GM12875 (cell line): Measurements from ENCODE around the gene CARD9.

Source experiments
- H3K4me3 ChIP-seq: one replicate; pipeline ENCODE4 v1.5.1; 2011; ENCODE audit warnings: low read depth, low read length, control low read depth
- CTCF ChIP-seq: IDR thresholded peaks from 2 replicates; pipeline ENCODE4 v1.5.1; 2011; ENCODE audit warnings: low read depth, mild to moderate bottlenecking, control low read depth, inconsistent platforms, low read length, moderate library complexity, borderline replicate concordance; ENCODE audit not compliant: insufficient read depth

Gene CARD9

DNA sequence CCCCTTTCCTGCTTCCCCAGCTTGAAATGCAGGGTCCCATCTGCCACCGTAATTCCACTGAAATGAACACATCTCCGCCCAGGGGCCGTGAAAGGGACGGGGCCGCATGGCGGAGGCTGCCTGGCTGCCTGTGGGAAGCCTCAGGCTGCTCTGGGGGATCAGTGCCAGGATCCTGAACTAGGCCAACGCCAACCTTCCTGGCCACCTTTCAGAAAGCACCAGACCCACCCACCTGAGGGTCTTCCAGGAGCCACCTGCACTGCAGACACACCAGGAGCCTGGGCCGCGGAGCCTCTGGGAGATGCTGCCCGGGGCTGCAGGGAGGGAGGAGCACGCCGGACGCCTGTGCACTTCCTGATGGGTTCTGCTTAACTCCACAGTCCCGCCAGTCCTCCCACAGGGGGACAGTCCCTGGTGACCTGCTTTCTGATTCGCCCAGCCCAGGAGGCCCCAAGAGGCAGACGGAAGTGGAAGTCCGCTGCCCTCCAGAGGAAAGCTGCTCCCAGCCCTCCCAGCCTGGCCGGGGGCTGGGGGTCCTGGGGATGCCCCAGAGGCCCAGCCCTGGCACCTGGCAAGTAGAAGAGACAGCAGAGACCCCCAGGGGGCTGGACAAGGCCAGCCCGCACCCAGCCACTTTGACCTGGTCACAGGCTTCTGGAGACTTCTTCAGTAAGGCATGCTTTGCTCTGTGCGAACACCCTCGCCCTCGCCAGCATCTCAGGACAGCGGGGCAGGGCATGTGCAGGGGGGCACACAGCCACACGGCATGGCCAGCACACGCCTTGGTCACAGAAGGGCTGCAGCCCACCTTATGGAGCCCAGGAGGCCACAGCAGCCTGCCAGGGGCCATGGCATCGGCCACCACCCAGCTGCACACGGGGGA, at the start of gene CARD9:
CARD9 (minus strand) TSS at position 370 of the 883 bp plus-strand sequence. CDS start 1,591 bp downstream, outside the sequence.
- TF ChIP-seq CTCF = no peak
- no peak within 1 kb of the TSS for H3K4me3 ChIP-seq

DNA sequence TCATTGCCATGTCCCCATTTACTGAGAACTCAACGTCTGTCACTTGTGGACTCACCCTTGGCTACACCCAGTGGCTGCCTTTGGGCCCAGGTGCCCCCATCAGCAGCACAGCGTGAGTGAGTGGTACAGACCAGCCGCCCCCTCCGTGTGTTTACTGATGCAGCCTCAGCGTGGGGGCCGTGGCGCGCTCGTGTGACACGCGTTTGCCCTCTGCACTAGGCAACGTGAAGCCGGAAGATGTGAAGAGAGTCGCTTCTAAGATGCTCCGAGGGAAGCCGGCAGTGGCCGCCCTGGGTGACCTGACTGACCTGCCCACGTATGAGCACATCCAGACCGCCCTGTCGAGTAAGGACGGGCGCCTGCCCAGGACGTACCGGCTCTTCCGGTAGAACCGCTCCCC, 49.4 kb upstream of the CARD9 start:
- H3K4me3 ChIP-seq = no peak overlapping the region
- TF ChIP-seq CTCF = no peak

DNA sequence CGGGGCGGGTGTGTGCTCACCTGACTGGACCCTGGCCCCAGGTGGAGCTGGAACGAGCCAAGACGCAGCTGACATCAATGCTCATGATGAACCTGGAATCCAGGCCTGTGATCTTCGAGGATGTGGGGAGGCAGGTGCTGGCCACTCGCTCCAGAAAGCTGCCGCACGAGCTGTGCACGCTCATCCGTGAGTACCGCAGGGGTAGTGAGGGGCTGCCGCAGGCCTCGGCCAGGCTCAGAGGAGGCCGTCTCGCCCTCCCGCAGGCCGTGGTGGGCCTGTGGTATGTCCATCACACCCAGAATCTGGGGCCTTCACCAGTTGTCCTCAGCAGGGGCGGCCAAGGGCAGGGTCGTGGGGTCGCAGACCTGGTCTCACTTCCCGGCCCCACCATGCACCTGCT, 48.3 kb upstream of the CARD9 start:
- TF ChIP-seq CTCF = no peak
- no peak overlapping the region for H3K4me3 ChIP-seq

DNA sequence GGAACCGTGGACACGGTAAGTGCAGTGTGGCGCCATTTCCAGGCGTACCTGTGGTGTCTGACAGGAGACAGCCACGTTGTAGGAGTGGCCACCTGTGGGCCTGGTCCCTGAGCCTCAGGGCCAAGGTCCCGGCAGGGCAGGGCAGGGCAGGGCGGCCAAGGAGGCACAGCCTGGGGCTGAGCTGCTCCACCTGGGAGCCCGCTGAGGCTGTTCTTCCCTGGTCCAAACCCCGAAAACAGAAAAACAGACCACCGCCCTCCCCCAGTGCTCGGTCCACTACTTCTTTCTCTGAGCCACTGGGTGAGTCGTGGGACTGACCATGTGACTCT, 45.6 kb upstream of the CARD9 start:
- TF ChIP-seq CTCF = no peak
- no peak overlapping the region for H3K4me3 ChIP-seq

- no peak for TF ChIP-seq CTCF
- H3K4me3 ChIP-seq = no peak overlapping the region
Measured at GRCh38 chr9:136418182-136419091, 45.0 kb upstream of the CARD9 start.

DNA sequence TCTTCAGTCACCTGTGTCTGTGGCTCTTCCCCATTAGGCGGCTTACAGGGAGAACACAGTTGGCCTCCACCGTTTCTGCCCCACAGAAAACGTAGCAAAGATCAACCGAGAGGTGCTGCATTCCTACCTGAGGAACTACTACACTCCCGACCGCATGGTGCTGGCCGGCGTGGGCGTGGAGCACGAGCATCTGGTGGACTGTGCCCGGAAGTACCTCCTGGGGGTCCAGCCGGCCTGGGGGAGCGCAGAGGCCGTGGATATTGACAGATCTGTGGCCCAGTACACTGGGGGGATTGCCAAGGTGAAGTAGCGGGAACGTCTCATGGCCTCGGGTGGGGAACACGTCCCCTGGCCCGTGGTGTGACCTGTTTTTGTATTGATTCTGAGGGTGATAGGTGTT, 43.4 kb upstream of the CARD9 start:
- TF ChIP-seq CTCF = no peak
- no peak overlapping the region for H3K4me3 ChIP-seq
